HG03280 (cell line): ENCODE results near the gene NRG4.
A peak's percentile ranks its signal among the peaks of the same experiment; 100 is the strongest.
"Not testable (repeated sequence)": the region's sequence is repeated elsewhere in the genome, so short reads cannot be mapped to it uniquely, and the experiment has no call there.

Source experiments
- ATAC-seq: cut with Tn5 transposase; IDR thresholded peaks from one replicate; pipeline ENCODE4 v1.9.1; 2021; ENCODE audit warnings: mild to moderate bottlenecking, moderate library complexity; ENCODE audit not compliant: unreplicated experiment

NRG4 gene

GRCh38 chr15:75928680-75929608, 83.3 kb downstream of the NRG4 start:
- no peak for ATAC-seq

- no peak for ATAC-seq
These were observed 84.6 kb downstream of the NRG4 start for GRCh38 chr15:75927601-75928000.

- ATAC-seq: no peak
These were observed 85.3 kb downstream of the NRG4 start for GRCh38 chr15:75926931-75927330.

GRCh38 chr15:75925440-75925839, 86.8 kb downstream of the NRG4 start:
- no peak for ATAC-seq

GRCh38 chr15:75924576-75924975, 87.6 kb downstream of the NRG4 start:
- no peak for ATAC-seq

- ATAC-seq: no peak
These were observed 88.5 kb downstream of the NRG4 start for GRCh38 chr15:75923756-75924155.

GRCh38 chr15:75921732-75922703, 90.2 kb downstream of the NRG4 start:
- no peak for ATAC-seq

- ATAC-seq: no peak
These were observed 92.1 kb downstream of the NRG4 start for GRCh38 chr15:75920079-75920478.

GRCh38 chr15:75918135-75918534, 94.1 kb downstream of the NRG4 start:
- no peak for ATAC-seq

GRCh38 chr15:75916978-75917377, 95.2 kb downstream of the NRG4 start:
- no peak for ATAC-seq

GRCh38 chr15:75910355-75910754, 101.9 kb downstream of the NRG4 start:
- ATAC-seq: not testable (repeated sequence)

- no peak for ATAC-seq
These were observed 107.0 kb downstream of the NRG4 start for GRCh38 chr15:75905231-75905630.

- ATAC-seq: peak; percentile 94
These were observed 108.6 kb downstream of the NRG4 start, which contains the start of gene FBXO22 for GRCh38 chr15:75903331-75904239. TSS of gene FBXO22 (plus strand) at chr15:75903878. CDS start at chr15:75903964, 86 bp downstream.

- ATAC-seq: no peak
These were observed 110.1 kb downstream of the NRG4 start for GRCh38 chr15:75902129-75902557.

- ATAC-seq: no peak
These were observed 111.6 kb downstream of the NRG4 start for GRCh38 chr15:75900577-75900976.

GRCh38 chr15:75895731-75896130, 116.5 kb downstream of the NRG4 start:
- no peak for ATAC-seq

- ATAC-seq: no peak
These were observed 120.3 kb downstream of the NRG4 start for GRCh38 chr15:75891895-75892294.
